Measurements from ENCODE around the gene CDON.

DNA sequence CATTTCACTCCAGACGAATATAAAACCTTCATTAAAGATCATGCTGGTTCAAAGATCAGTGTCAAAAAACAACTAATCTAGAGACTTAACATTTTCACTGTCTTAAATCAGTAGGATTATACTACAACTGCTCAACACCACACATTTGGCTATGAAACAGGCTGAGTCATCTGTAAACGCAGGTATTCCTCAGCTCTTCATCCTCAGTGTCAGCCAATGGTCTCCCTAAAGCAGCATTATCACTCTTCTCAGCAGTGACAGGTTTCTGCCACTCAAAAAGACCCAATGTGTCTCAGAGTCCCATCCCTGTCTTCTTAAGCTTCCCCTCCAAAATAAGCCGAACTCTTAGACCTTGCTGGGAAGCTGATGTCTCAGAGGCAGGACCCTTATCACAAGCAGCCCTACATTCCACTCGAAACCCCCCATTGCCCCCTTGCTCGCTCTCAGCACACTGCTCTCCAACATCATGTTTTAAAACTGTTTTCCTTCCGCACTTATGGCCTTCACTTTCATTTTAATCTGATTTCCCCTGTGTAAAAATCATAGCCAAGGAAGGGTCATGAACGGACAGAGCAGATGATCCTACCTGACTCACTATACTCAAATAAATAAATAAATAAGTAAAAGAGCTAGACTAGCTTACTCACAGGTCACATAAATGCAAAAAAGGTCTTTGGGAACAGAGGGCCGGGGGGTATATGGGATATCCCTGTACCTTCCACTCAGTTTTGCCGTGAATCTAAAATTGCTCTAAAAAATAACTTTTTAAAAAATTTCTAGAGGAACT, 23.0 kb downstream of the CDON start:
- no peak for TF ChIP-seq RAD21 (IDR thresholded peaks at IDR 0.05; ENCODE audit: low read depth)
- no peak for TF ChIP-seq TAF1 (IDR thresholded peaks at IDR 0.05; ENCODE audit: low read depth)
- TF ChIP-seq, protein P1, sequence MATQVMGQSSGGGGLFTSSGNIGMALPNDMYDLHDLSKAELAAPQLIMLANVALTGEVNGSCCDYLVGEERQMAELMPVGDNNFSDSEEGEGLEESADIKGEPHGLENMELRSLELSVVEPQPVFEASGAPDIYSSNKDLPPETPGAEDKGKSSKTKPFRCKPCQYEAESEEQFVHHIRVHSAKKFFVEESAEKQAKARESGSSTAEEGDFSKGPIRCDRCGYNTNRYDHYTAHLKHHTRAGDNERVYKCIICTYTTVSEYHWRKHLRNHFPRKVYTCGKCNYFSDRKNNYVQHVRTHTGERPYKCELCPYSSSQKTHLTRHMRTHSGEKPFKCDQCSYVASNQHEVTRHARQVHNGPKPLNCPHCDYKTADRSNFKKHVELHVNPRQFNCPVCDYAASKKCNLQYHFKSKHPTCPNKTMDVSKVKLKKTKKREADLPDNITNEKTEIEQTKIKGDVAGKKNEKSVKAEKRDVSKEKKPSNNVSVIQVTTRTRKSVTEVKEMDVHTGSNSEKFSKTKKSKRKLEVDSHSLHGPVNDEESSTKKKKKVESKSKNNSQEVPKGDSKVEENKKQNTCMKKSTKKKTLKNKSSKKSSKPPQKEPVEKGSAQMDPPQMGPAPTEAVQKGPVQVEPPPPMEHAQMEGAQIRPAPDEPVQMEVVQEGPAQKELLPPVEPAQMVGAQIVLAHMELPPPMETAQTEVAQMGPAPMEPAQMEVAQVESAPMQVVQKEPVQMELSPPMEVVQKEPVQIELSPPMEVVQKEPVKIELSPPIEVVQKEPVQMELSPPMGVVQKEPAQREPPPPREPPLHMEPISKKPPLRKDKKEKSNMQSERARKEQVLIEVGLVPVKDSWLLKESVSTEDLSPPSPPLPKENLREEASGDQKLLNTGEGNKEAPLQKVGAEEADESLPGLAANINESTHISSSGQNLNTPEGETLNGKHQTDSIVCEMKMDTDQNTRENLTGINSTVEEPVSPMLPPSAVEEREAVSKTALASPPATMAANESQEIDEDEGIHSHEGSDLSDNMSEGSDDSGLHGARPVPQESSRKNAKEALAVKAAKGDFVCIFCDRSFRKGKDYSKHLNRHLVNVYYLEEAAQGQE (IDR thresholded peaks at IDR 0.05; ENCODE audit: low read depth), result no peak
- no peak for TF ChIP-seq EP300 (IDR thresholded peaks at IDR 0.05; ENCODE audit: borderline replicate concordance)
- TF ChIP-seq YY1 (IDR thresholded peaks at IDR 0.05; ENCODE audit: low read depth), result no peak

All from Ishikawa (cell line).